Esophagus squamous epithelium (tissue), 5 donors: ENCODE data around the gene SLFN12. TPM values are rescaled to one million over a fixed set of nuclear protein-coding genes. Genes with fewer than 3 reads are reported as not detected.
"Not testable (repeated sequence)": the region's sequence is repeated elsewhere in the genome, so short reads cannot be mapped to it uniquely, and the experiment has no call there.

ENCODE experiments used
- DNase-seq: peaks from one replicate; lab custom pipeline; 2025; lab: John Stamatoyannopoulos, UW
- H3K27ac ChIP-seq, 4 donors: fragments of 200-600 bp; sonication (generic); one replicate each; pipeline ENCODE4 v1.5.1; 2016 to 2019; ENCODE audit warnings: mild to moderate bottlenecking in 1 of 4
- H3K27me3 ChIP-seq, 4 donors: fragments of 200-600 bp; sonication (generic); 1 replicate in 3 of 4; 2 replicates in 1 of 4; pipeline versions ENCODE4 v1.5.1 to v1.6.0; 2017 to 2021; ENCODE audit warnings: antibody characterized with exemption in 1 of 4
- H3K36me3 ChIP-seq, 3 donors: fragments of 200-600 bp; sonication (generic); one replicate each; pipeline ENCODE4 v1.5.1; 2016 to 2019
- H3K4me1 ChIP-seq, 3 donors: fragments of 200-600 bp; sonication (generic); one replicate each; pipeline ENCODE4 v1.5.1; 2017 to 2019
- H3K4me3 ChIP-seq, 4 donors: fragments of 200-600 bp; sonication (generic); 1 replicate in 3 of 4; 2 replicates in 1 of 4; pipeline ENCODE4 v1.5.1; 2016 to 2019; ENCODE audit warnings: mild to moderate bottlenecking in 2 of 4, moderate library complexity in 1 of 4
- H3K9me3 ChIP-seq, 3 donors: fragments of 200-600 bp; sonication (generic); one replicate each; pipeline ENCODE4 v1.5.1; 2016 to 2019
- CTCF ChIP-seq, 6 experiments: fragments of 450-650 bp in 4 of 6; fragments of 200-600 bp in 2 of 6; sonication (generic) in 2 of 6; IDR thresholded peaks; one replicate each; pipeline ENCODE4 v1.5.1; 2016 to 2019; ENCODE audit warnings: antibody characterized with exemption in 6 of 6, mild to moderate bottlenecking in 4 of 6, moderate library complexity in 4 of 6
- POLR2A ChIP-seq, 4 donors: fragments of 450-650 bp; IDR thresholded peaks; one replicate each; pipeline ENCODE4 v1.6.1; 2017; ENCODE audit warnings: antibody characterized with exemption in 4 of 4, mild to moderate bottlenecking in 4 of 4, moderate library complexity in 3 of 4
- WGBS, 2 donors: methylation state at CpG; one replicate each; pipeline ENCODE4 v1.1.5; 2018; 5-methylcytosine and 5-hydroxymethylcytosine counted together
- intact Hi-C: fragments of 100-400 bp; cut with DNase I; formaldehyde crosslinking; loops from one replicate; pipeline ENCODE4 v1.15.0; 2022
- total RNA-seq, 4 donors: library from RNA; depleted of rRNA; stranded (reverse); fragments of >200 nt; gene quantifications; one replicate each; pipeline ENCODE4 v1.1.0, GENCODE V29; 2016
- donor health status: DM: yes; HTN: yes; CAD: no.

SLFN12 gene
- total RNA-seq, 4 donors from 2014 or later = 1.3 to 5.0 (median 3.7) TPM

- WGBS, 2 donors = 74 to 80% methylated on average over 4 of the region's 4 CpGs
- Histone ChIP-seq H3K9me3 (no peaks in the 10 kb centered on the region), H3K4me3 (no peak overlapping the region), H3K27ac (no peak overlapping the region), H3K4me1 (no peaks in the 10 kb centered on the region), H3K27me3 (peaks cover 0 to 22% (median 0%) of the 10 kb centered on the region in 4 donors), H3K36me3 (no peaks in the 10 kb centered on the region)
- no peak for TF ChIP-seq CTCF (IDR thresholded peaks at IDR 0.05)
- no peak for TF ChIP-seq POLR2A (IDR thresholded peaks at IDR 0.05)
- intact Hi-C loops = loop anchor here (10.0 kb wide), 1 partner anchor 63 kb away; no protein-coding TSS in a partner anchor
- no peak for DNase-seq
Observed at GRCh38 chr17:35467824-35468223, 35.5 kb upstream of the SLFN12 start.

- Histone ChIP-seq H3K27ac (peak overlapping the region in 2 of 4 donors; percentile 10 to 23), H3K4me1 (peaks cover 0 to 10% (median 0%) of the 10 kb centered on the region in 3 donors), H3K36me3 (no peaks in the 10 kb centered on the region), H3K27me3 (peaks cover 0 to 58% (median 0%) of the 10 kb centered on the region in 4 donors), H3K9me3 (no peaks in the 10 kb centered on the region), H3K4me3 (peak overlapping the region; percentile 9 to 59 (median 36))
- TF ChIP-seq CTCF (IDR thresholded peaks at IDR 0.05) = no peak
- TF ChIP-seq POLR2A (IDR thresholded peaks at IDR 0.05) = peak in 1 of 4 donors; percentile 40
- intact Hi-C loops = loop anchor here (10.0 kb wide), 1 partner anchor 56 kb away; no protein-coding TSS in a partner anchor
- 3 to 11% methylated on average over 11 to 14 of the region's 44 CpGs for WGBS, 2 donors
- no peak for DNase-seq
Observed at GRCh38 chr17:35460354-35460851, 28.1 kb upstream of the SLFN12 start.

- DNase-seq, H3K9me3 ChIP-seq, H3K27ac ChIP-seq, H3K36me3 ChIP-seq, intact Hi-C loops, H3K4me3 ChIP-seq, H3K4me1 ChIP-seq: not testable (repeated sequence)
- H3K27me3 ChIP-seq = peaks cover 0 to 63% (median 0%) of the 10 kb centered on the region in 4 donors
- 85 to 87% methylated on average over 5 of the region's 5 CpGs for WGBS, 2 donors
Observed at GRCh38 chr17:35454035-35454434, 21.7 kb upstream of the SLFN12 start.

- no peak for DNase-seq
- no peak overlapping the region for H3K27ac ChIP-seq
- peaks cover 0 to 63% (median 0%) of the 10 kb centered on the region in 4 donors for H3K27me3 ChIP-seq
- WGBS, 2 donors = 32 to 40% methylated on average over 1 of the region's 1 CpG
- no peak for TF ChIP-seq CTCF (IDR thresholded peaks at IDR 0.05)
- H3K36me3 ChIP-seq = no peaks in the 10 kb centered on the region
- H3K4me3 ChIP-seq = no peak overlapping the region
- H3K9me3 ChIP-seq = no peaks in the 10 kb centered on the region
- peaks cover 0 to 17% (median 5%) of the 10 kb centered on the region in 3 donors for H3K4me1 ChIP-seq
- intact Hi-C loops = no loop called here
Observed at GRCh38 chr17:35453171-35453570, 20.9 kb upstream of the SLFN12 start.

GRCh38 chr17:35449371-35449931 is 17.2 kb upstream of the SLFN12 start:
- intact Hi-C loops = no loop called here
- Histone ChIP-seq H3K36me3 (no peaks in the 10 kb centered on the region), H3K27me3 (peaks cover 0 to 59% (median 0%) of the 10 kb centered on the region in 4 donors), H3K27ac (no peak overlapping the region), H3K9me3 (no peaks in the 10 kb centered on the region), H3K4me1 (peaks cover 0 to 26% (median 5%) of the 10 kb centered on the region in 3 donors), H3K4me3 (peak overlapping the region in 3 of 4 donors; percentile 61 to 82 (median 62))
- TF ChIP-seq POLR2A (IDR thresholded peaks at IDR 0.05) = no peak
- TF ChIP-seq CTCF (IDR thresholded peaks at IDR 0.05) = no peak
- 44 to 61% methylated on average over 12 to 25 of the region's 36 CpGs for WGBS, 2 donors
- DNase-seq = no peak
